ENCODE measurements around the gene PANK1. TPM values are rescaled to one million over a fixed set of nuclear protein-coding genes. Genes with fewer than 3 reads are reported as not detected.

The PANK1 gene
- total and polyA plus RNA-seq, 7 donors = 1.6 to 26.4 (median 6.1) TPM

GRCh38 chr10:89589101-89589720, 55.8 kb downstream of the PANK1 start:
- Histone ChIP-seq H3K9me3 (no peaks in the 10 kb centered on the region), H3K27me3 (no peaks in the 10 kb centered on the region), H3K27ac (no peak overlapping the region), H3K36me3 (no peaks in the 10 kb centered on the region), H3K4me1 (peaks cover 0 to 17% (median 12%) of the 10 kb centered on the region in 4 donors), H3K4me3 (no peak overlapping the region)
- TF ChIP-seq POLR2A (IDR thresholded peaks at IDR 0.05) (no peak), POLR2AphosphoS5 (IDR thresholded peaks at IDR 0.05) (no peak)
- WGBS, 2 donors = 87 to 95% methylated on average over 5 of the region's 5 CpGs
- intact Hi-C loops (cut with DNase I) = no loop called here
- no peak for DNase-seq

DNA sequence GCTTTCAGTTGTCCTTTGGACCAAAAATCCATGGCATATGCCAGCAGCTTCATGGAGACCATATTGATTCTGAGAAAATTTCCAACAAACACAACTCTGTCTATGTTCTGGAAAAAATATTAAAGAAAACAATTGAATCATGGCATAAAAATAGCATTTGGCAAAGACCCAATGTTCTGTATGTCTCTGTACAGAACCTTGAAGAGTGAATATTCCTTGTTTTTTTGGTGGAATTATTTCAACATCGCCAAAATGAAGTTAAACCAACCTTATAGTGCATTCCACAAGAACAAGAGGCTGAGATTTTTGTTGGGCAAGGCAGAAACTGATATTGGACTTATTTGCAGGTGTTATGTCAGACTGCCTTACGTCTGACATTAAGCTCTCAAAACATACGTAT, 56.4 kb downstream of the PANK1 start:
- H3K4me1 ChIP-seq = peaks cover 0 to 17% (median 12%) of the 10 kb centered on the region in 4 donors
- no peaks in the 10 kb centered on the region for H3K9me3 ChIP-seq
- H3K27me3 ChIP-seq = no peaks in the 10 kb centered on the region
- intact Hi-C loops (cut with DNase I) = no loop called here
- no peak overlapping the region for H3K27ac ChIP-seq
- no peaks in the 10 kb centered on the region for H3K36me3 ChIP-seq
- TF ChIP-seq EP300 (IDR thresholded peaks at IDR 0.05) (no peak), POLR2AphosphoS5 (IDR thresholded peaks at IDR 0.05) (no peak), POLR2A (IDR thresholded peaks at IDR 0.05) (no peak)
- TF ChIP-seq, protein P1, sequence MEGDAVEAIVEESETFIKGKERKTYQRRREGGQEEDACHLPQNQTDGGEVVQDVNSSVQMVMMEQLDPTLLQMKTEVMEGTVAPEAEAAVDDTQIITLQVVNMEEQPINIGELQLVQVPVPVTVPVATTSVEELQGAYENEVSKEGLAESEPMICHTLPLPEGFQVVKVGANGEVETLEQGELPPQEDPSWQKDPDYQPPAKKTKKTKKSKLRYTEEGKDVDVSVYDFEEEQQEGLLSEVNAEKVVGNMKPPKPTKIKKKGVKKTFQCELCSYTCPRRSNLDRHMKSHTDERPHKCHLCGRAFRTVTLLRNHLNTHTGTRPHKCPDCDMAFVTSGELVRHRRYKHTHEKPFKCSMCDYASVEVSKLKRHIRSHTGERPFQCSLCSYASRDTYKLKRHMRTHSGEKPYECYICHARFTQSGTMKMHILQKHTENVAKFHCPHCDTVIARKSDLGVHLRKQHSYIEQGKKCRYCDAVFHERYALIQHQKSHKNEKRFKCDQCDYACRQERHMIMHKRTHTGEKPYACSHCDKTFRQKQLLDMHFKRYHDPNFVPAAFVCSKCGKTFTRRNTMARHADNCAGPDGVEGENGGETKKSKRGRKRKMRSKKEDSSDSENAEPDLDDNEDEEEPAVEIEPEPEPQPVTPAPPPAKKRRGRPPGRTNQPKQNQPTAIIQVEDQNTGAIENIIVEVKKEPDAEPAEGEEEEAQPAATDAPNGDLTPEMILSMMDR (IDR thresholded peaks at IDR 0.05) = no peak
- no peak for DNase-seq
- no peak overlapping the region for H3K4me3 ChIP-seq
- 97 to 98% methylated on average over 3 of the region's 3 CpGs for WGBS, 2 donors

GRCh38 chr10:89582022-89582421, 63.0 kb downstream of the PANK1 start:
- intact Hi-C loops (cut with DNase I) = no loop called here
- DNase-seq = no peak
- H3K27me3 ChIP-seq = no peaks in the 10 kb centered on the region
- no peaks in the 10 kb centered on the region for H3K9me3 ChIP-seq
- WGBS, 2 donors = 95 to 97% methylated on average over 1 of the region's 1 CpG
- no peak overlapping the region for H3K4me3 ChIP-seq
- H3K4me1 ChIP-seq = no peaks in the 10 kb centered on the region
- H3K27ac ChIP-seq = no peak overlapping the region
- no peaks in the 10 kb centered on the region for H3K36me3 ChIP-seq
- TF ChIP-seq, protein P1 (IDR thresholded peaks at IDR 0.05) = no peak
- TF ChIP-seq POLR2AphosphoS5 (IDR thresholded peaks at IDR 0.05) = no peak
- no peak for TF ChIP-seq POLR2A (IDR thresholded peaks at IDR 0.05)
- TF ChIP-seq EP300 (IDR thresholded peaks at IDR 0.05) = no peak

GRCh38 chr10:89580243-89580642, 64.8 kb downstream of the PANK1 start:
- Histone ChIP-seq H3K27ac (no peak overlapping the region), H3K36me3 (no peaks in the 10 kb centered on the region), H3K9me3 (no peaks in the 10 kb centered on the region), H3K27me3 (no peaks in the 10 kb centered on the region), H3K4me3 (no peak overlapping the region), H3K4me1 (no peaks in the 10 kb centered on the region)
- 89 to 91% methylated on average over 4 of the region's 4 CpGs for WGBS, 2 donors
- TF ChIP-seq, protein P1 (IDR thresholded peaks at IDR 0.05) = no peak
- no peak for TF ChIP-seq POLR2AphosphoS5 (IDR thresholded peaks at IDR 0.05)
- no peak for TF ChIP-seq EP300 (IDR thresholded peaks at IDR 0.05)
- TF ChIP-seq POLR2A (IDR thresholded peaks at IDR 0.05) = no peak
- no peak for DNase-seq
- intact Hi-C loops (cut with DNase I) = no loop called here

GRCh38 chr10:89576696-89577095, 68.3 kb downstream of the PANK1 start:
- Histone ChIP-seq H3K27me3 (no peaks in the 10 kb centered on the region), H3K4me3 (no peak overlapping the region), H3K36me3 (no peaks in the 10 kb centered on the region), H3K4me1 (no peaks in the 10 kb centered on the region), H3K27ac (no peak overlapping the region), H3K9me3 (no peaks in the 10 kb centered on the region)
- WGBS, 2 donors = 94% methylated on average over 2 of the region's 2 CpGs
- DNase-seq = no peak
- TF ChIP-seq POLR2A (IDR thresholded peaks at IDR 0.05) (no peak), POLR2AphosphoS5 (IDR thresholded peaks at IDR 0.05) (no peak), EP300 (IDR thresholded peaks at IDR 0.05) (no peak)
- TF ChIP-seq, protein P1 (IDR thresholded peaks at IDR 0.05) = no peak
- intact Hi-C loops (cut with DNase I) = no loop called here
